A549 (cell line): ENCODE results near the gene FBXL4. TPM values are rescaled to one million over a fixed set of nuclear protein-coding genes. Genes with fewer than 3 reads are reported as not detected.

Experiments used
- ATAC-seq, 2 experiments: fragments of 200-7000 bp in 1 of 2; fragments of >200 bp in 1 of 2; cut with Nextera tagmentation in 1 of 2; cut with Tn5 transposase in 1 of 2; 3 replicates each; pipeline versions ENCODE4 v1.8.0 to v1.9.1; 2018 to 2020; ENCODE audit warnings: mild to moderate bottlenecking in 1 of 2, moderate library complexity in 1 of 2
- CTCF ChIA-PET: fragments of 300-600 bp; sonication (Branson Sonifier 250); formaldehyde crosslinking; extraction: SDS; loops from one replicate; lab custom pipeline; 2021; ENCODE audit warnings: antibody characterized with exemption, inconsistent platforms; lab: Yijun Ruan, JAX
- POLR2A ChIA-PET: fragments of 350-600 bp; formaldehyde crosslinking; extraction: SDS; loops from one replicate; lab custom pipeline; 2021; ENCODE audit warnings: antibody characterized with exemption, inconsistent platforms; lab: Yijun Ruan, JAX
- DNase-seq, 2 experiments: peaks; one replicate each; pipeline versions ENCODE4 v3.0.0 to v3.0.0-alpha.2; 2011 to 2016; ENCODE audit warnings: low read depth in 1 of 2, low spot score in 1 of 2
- FAIRE-seq: peaks from 2 replicates; lab custom pipeline; 2011; peaks lifted over from hg19 to GRCh38; lab: Jason Lieb, UNC
- H3K27ac ChIP-seq, 2 experiments: fragments of >200 bp; sonication (Bioruptor Twin); formaldehyde crosslinking; 3 replicates each; pipeline ENCODE4 v1.5.1; 2016 to 2017
- H3K4me1 ChIP-seq: fragments of >200 bp; sonication (Bioruptor Twin); formaldehyde crosslinking; 3 replicates; pipeline ENCODE4 v1.6.1; 2016
- H3K4me2 ChIP-seq: fragments of >200 bp; sonication (Bioruptor Twin); formaldehyde crosslinking; 3 replicates; pipeline ENCODE4 v1.6.1; 2016
- H3K4me3 ChIP-seq: fragments of >200 bp; sonication (Bioruptor Twin); formaldehyde crosslinking; 3 replicates; pipeline ENCODE4 v1.5.1; 2016
- H3K9me3 ChIP-seq: fragments of >200 bp; sonication (Bioruptor Twin); formaldehyde crosslinking; 3 replicates; pipeline ENCODE4 v1.6.1; 2016
- ATOH8 ChIP-seq: fragments of 250-450 bp; sonication (Bioruptor Pico); IDR thresholded peaks from 2 replicates; pipeline ENCODE4 v1.5.0; 2020; ENCODE audit warnings: low read depth, mild to moderate bottlenecking, moderate library complexity
- CHD2 ChIP-seq: fragments of 150-350 bp; IDR thresholded peaks from 2 replicates; pipeline ENCODE4 v1.6.1; 2014; ENCODE audit warnings: low read length; ENCODE audit not compliant: partially characterized antibody
- HMGXB4 ChIP-seq: fragments of 250-450 bp; sonication (Bioruptor Pico); IDR thresholded peaks from 2 replicates; pipeline ENCODE4 v1.5.0; 2021; ENCODE audit warnings: mild to moderate bottlenecking, moderate library complexity, borderline replicate concordance
- HOXA7 ChIP-seq: fragments of 250-450 bp; sonication (Bioruptor Pico); IDR thresholded peaks from 2 replicates; pipeline ENCODE4 v1.5.0; 2020; ENCODE audit warnings: mild to moderate bottlenecking, moderate library complexity
- HOXB13 ChIP-seq: fragments of 250-450 bp; sonication (Bioruptor Pico); IDR thresholded peaks from 2 replicates; pipeline ENCODE4 v1.5.0; 2020; ENCODE audit warnings: low read depth, mild to moderate bottlenecking, moderate library complexity
- PBX3 ChIP-seq: IDR thresholded peaks from 2 replicates; pipeline ENCODE4 v1.6.1; 2012
- POLR2AphosphoS2 ChIP-seq: conservative IDR thresholded peaks from 2 replicates; pipeline ENCODE4 v1.6.1; 2012; ENCODE audit warnings: low read length, improper control_type of control experiment, inconsistent platforms
- RAD21 ChIP-seq, 2 experiments: fragments of >200 bp in 1 of 2; sonication (Bioruptor Twin) in 1 of 2; formaldehyde crosslinking in 1 of 2; IDR thresholded peaks in 1 of 2; conservative IDR thresholded peaks in 1 of 2; 2 replicates in 1 of 2; 3 replicates in 1 of 2; pipeline ENCODE4 v1.6.1; 2012 to 2018; ENCODE audit warnings: inconsistent platforms in 1 of 2
- RARB ChIP-seq: fragments of 250-450 bp; sonication (Bioruptor Pico); IDR thresholded peaks from 2 replicates; pipeline ENCODE4 v1.8.0; 2021; ENCODE audit warnings: mild to moderate bottlenecking, moderate library complexity
- RCOR1 ChIP-seq: fragments of 150-350 bp; IDR thresholded peaks from 2 replicates; pipeline ENCODE4 v1.6.1; 2014; ENCODE audit warnings: antibody characterized with exemption, low read length, low read depth
- REST ChIP-seq: fragments of 200-600 bp; sonication (generic); IDR thresholded peaks from 2 replicates; pipeline ENCODE4 v1.6.1; 2016; ENCODE audit warnings: antibody characterized with exemption, mild to moderate bottlenecking, moderate library complexity
- TP53 ChIP-seq: fragments of 250-450 bp; sonication (Bioruptor Pico); IDR thresholded peaks from 2 replicates; pipeline ENCODE4 v1.5.0; 2021; ENCODE audit warnings: mild to moderate bottlenecking, moderate library complexity
- WGBS: methylation state at CpG from one replicate; pipeline ENCODE4 v1.1.6; 2017; ENCODE audit errors: missing lambda C conversion rate; 5-methylcytosine and 5-hydroxymethylcytosine counted together
- polyA plus RNA-seq, 4 experiments: library from polyadenylated mRNA; depleted of rRNA in 3 of 4; stranded (reverse); fragments of >200 nt; fragmentation: RNase III in 1 of 4; extraction: RNeasy Plus Mini Kit Qiagen cat#74134 plus additional on column Dnase treatment in 1 of 4; gene quantifications; 2 replicates in 3 of 4; 3 replicates in 1 of 4; pipeline ENCODE4 v1.2.3, GENCODE V29; 2011 to 2017

FBXL4 gene
- polyA plus RNA-seq, 2 of the 4 experiments (the other 2 are of a cell fraction): 6.5 to 21.6 TPM

GRCh38 chr6:98931696-98932095, 16.1 kb downstream of the FBXL4 start:
- no peak for FAIRE-seq
- TF ChIP-seq HOXA7 (no peak), RAD21 (conservative IDR thresholded peaks at IDR 0.05 in 1 of 2, IDR thresholded peaks at IDR 0.05 in 1 of 2) (no peak)
- TF ChIP-seq, all 56 proteins: peak for 0
- POLR2A ChIA-PET: interaction anchor here (1.4 kb wide), 1 partner anchor 16 kb away, joined by 5 read pairs; no protein-coding TSS in a partner anchor
- no peaks in the 10 kb centered on the region for H3K4me1 ChIP-seq
- H3K4me3 ChIP-seq: no peak overlapping the region
- ATAC-seq (no peak), DNase-seq (no peak)
- CTCF ChIA-PET: no interaction called here
- H3K9me3 ChIP-seq: no peaks in the 10 kb centered on the region
- WGBS: 88% methylated on average over 3 of the region's 3 CpGs
- H3K27ac ChIP-seq: no peak overlapping the region
- H3K4me2 ChIP-seq: no peak overlapping the region

GRCh38 chr6:98929498-98930060, 18.2 kb downstream of the FBXL4 start:
- 84% methylated on average over 2 of the region's 2 CpGs for WGBS
- H3K4me2 ChIP-seq: no peak overlapping the region
- no peak overlapping the region for H3K27ac ChIP-seq
- TF ChIP-seq HOXB13 (CRISPR knock-in tag) (no peak), RAD21 (conservative IDR thresholded peaks at IDR 0.05 in 1 of 2, IDR thresholded peaks at IDR 0.05 in 1 of 2) (no peak), POLR2AphosphoS2 (no peak), RCOR1 (no peak), PBX3 (no peak), RARB (CRISPR knock-in tag) (no peak), REST (no peak)
- POLR2A ChIA-PET: interaction anchor here (1.2 kb wide), 1 partner anchor 18 kb away, joined by 3 read pairs; the partner anchor contains the start of gene FBXL4
- ATAC-seq (no peak), DNase-seq (no peak), FAIRE-seq (no peak)
- no peak overlapping the region for H3K4me3 ChIP-seq
- CTCF ChIA-PET: no interaction called here
- no peaks in the 10 kb centered on the region for H3K4me1 ChIP-seq
- H3K9me3 ChIP-seq: no peaks in the 10 kb centered on the region

- ChIA-PET CTCF (no interaction called here), POLR2A (interaction anchor here (1.2 kb wide), 1 partner anchor 19 kb away, joined by 3 read pairs; the partner anchor contains the start of gene FBXL4)
- Histone ChIP-seq H3K9me3 (no peaks in the 10 kb centered on the region), H3K27ac (no peak overlapping the region), H3K4me2 (no peak overlapping the region), H3K4me3 (no peak overlapping the region), H3K4me1 (no peaks in the 10 kb centered on the region)
- DNase-seq: no peak
- FAIRE-seq: no peak
- 98% methylated on average over 3 of the region's 3 CpGs for WGBS
- no peak for TF ChIP-seq TP53
- TF ChIP-seq CHD2: no peak
- no peak for TF ChIP-seq HMGXB4 (CRISPR knock-in tag)
- no peak for TF ChIP-seq ATOH8
- no peak for ATAC-seq
These were observed 19.1 kb downstream of the FBXL4 start for GRCh38 chr6:98928688-98929087.
